Mesothelial cell of epicardium (in vitro differentiated cells): ENCODE data around the gene ROGDI. TPM values are rescaled to one million over a fixed set of nuclear protein-coding genes. Genes with fewer than 3 reads are reported as not detected.

ENCODE experiments used
- DNase-seq, 2 experiments: peaks; one replicate each; pipeline ENCODE4 v3.0.0; 2021; ENCODE audit warnings: low spot score in 2 of 2; ENCODE audit not compliant: unreplicated experiment in 2 of 2
- H3K27ac Mint-ChIP-seq: 2 replicates; pipeline ENCODE4 v1.8.0; 2021; ENCODE audit warnings: mixed read lengths
- H3K27me3 Mint-ChIP-seq: 2 replicates; pipeline ENCODE4 v1.8.0; 2021; ENCODE audit warnings: low read depth, mixed read lengths
- H3K36me3 Mint-ChIP-seq: 2 replicates; pipeline ENCODE4 v1.8.0; 2021; ENCODE audit warnings: mixed read lengths
- H3K4me1 Mint-ChIP-seq: 2 replicates; pipeline ENCODE4 v1.8.0; 2021; ENCODE audit warnings: mixed read lengths
- H3K4me3 Mint-ChIP-seq: 2 replicates; pipeline ENCODE4 v1.8.0; 2021; ENCODE audit warnings: mild to moderate bottlenecking, moderate library complexity, mixed read lengths
- H3K9me3 Mint-ChIP-seq: 2 replicates; pipeline ENCODE4 v1.8.0; 2021; ENCODE audit warnings: mixed read lengths
- CTCF ChIP-seq: fragments of 200-600 bp; sonication (generic); IDR thresholded peaks from one replicate; pipeline ENCODE4 v1.5.0; 2021; ENCODE audit warnings: antibody characterized with exemption; ENCODE audit not compliant: unreplicated experiment
- total RNA-seq: library from RNA; stranded (reverse); gene quantifications from 3 replicates; pipeline ENCODE4 v1.2.1, GENCODE V29; 2021

The ROGDI gene
- total RNA-seq, 1 donor from 2014 or later, result 61.8 TPM

- H3K27ac Mint-ChIP-seq, result no peak overlapping the region
- H3K27me3 Mint-ChIP-seq, result no peaks in the 10 kb centered on the region
- no peaks in the 10 kb centered on the region for H3K36me3 Mint-ChIP-seq
- no peak overlapping the region for H3K4me3 Mint-ChIP-seq
- peaks cover 12% of the 10 kb centered on the region for H3K4me1 Mint-ChIP-seq
- H3K9me3 Mint-ChIP-seq, result no peaks in the 10 kb centered on the region
- TF ChIP-seq CTCF, result no peak
- no peak for DNase-seq
These were observed 18.5 kb downstream of the ROGDI start for GRCh38 chr16:4783951-4784336.

- Mint-ChIP-seq H3K27ac (no peak overlapping the region), H3K4me1 (peaks cover 7% of the 10 kb centered on the region), H3K27me3 (no peaks in the 10 kb centered on the region), H3K36me3 (no peaks in the 10 kb centered on the region), H3K9me3 (no peaks in the 10 kb centered on the region), H3K4me3 (no peak overlapping the region)
- TF ChIP-seq CTCF, result no peak
- DNase-seq, result no peak
These were observed 19.0 kb downstream of the ROGDI start for GRCh38 chr16:4783251-4783950.

GRCh38 chr16:4780235-4780634 lies 22.2 kb downstream of the ROGDI start:
- Mint-ChIP-seq H3K9me3 (no peaks in the 10 kb centered on the region), H3K4me1 (no peaks in the 10 kb centered on the region), H3K27me3 (no peaks in the 10 kb centered on the region), H3K4me3 (no peak overlapping the region), H3K27ac (no peak overlapping the region), H3K36me3 (no peaks in the 10 kb centered on the region)
- no peak for DNase-seq
- TF ChIP-seq CTCF, result no peak

- Mint-ChIP-seq H3K4me1 (no peaks in the 10 kb centered on the region), H3K4me3 (no peak overlapping the region), H3K36me3 (no peaks in the 10 kb centered on the region), H3K27ac (no peak overlapping the region), H3K9me3 (no peaks in the 10 kb centered on the region), H3K27me3 (no peaks in the 10 kb centered on the region)
- TF ChIP-seq CTCF, result no peak
- DNase-seq, result no peak
These were observed 24.4 kb downstream of the ROGDI start for GRCh38 chr16:4778050-4778392.

GRCh38 chr16:4777339-4778049 lies 24.9 kb downstream of the ROGDI start:
- no peak for DNase-seq
- no peak overlapping the region for H3K4me3 Mint-ChIP-seq
- no peaks in the 10 kb centered on the region for H3K4me1 Mint-ChIP-seq
- no peak overlapping the region for H3K27ac Mint-ChIP-seq
- TF ChIP-seq CTCF, result no peak
- no peaks in the 10 kb centered on the region for H3K27me3 Mint-ChIP-seq
- H3K36me3 Mint-ChIP-seq, result no peaks in the 10 kb centered on the region
- no peaks in the 10 kb centered on the region for H3K9me3 Mint-ChIP-seq
